ENCODE measurements around the gene EHMT1. TPM values are rescaled to one million over a fixed set of nuclear protein-coding genes. Genes with fewer than 3 reads are reported as not detected.

The EHMT1 gene
- polyA plus RNA-seq, 3 donors: 10.1 to 46.5 (median 15.0) TPM

GRCh38 chr9:137685035-137685740 lies 66.4 kb downstream of the EHMT1 start:
- Histone ChIP-seq H3K27me3 (ENCODE audit: control insufficient read depth in 2 of 2, insufficient read depth in 2 of 2, low read length in 2 of 2) (no peaks in the 10 kb centered on the region), H4K20me1 (ENCODE audit: insufficient read depth, low read length) (peaks cover 97% of the 10 kb centered on the region), H3K4me3 (replicated peaks in 1 of 3; ENCODE audit: low read depth in 2 of 3, low read length in 3 of 3) (no peak overlapping the region), H3K4me1 (ENCODE audit: control insufficient read depth in 1 of 2, insufficient read depth in 2 of 2, low read length in 2 of 2) (peaks cover 21 to 26% of the 10 kb centered on the region in 2 donors), H3K36me3 (replicated peaks in 1 of 2; ENCODE audit: control insufficient read depth in 1 of 2, insufficient read depth in 2 of 2, low read length in 2 of 2) (peaks cover 3 to 12% of the 10 kb centered on the region in 2 donors), H3K9me3 (replicated peaks in 1 of 2; ENCODE audit: control insufficient read depth in 1 of 2, insufficient read depth in 1 of 2, low read length in 2 of 2) (no peaks in the 10 kb centered on the region), H3K4me2 (replicated peaks; ENCODE audit: extremely low read depth, low read length, poor library complexity, severe bottlenecking) (no peak overlapping the region), H3K79me2 (ENCODE audit: insufficient read depth, low read length) (peaks cover 98% of the 10 kb centered on the region), H2AFZ (ENCODE audit: insufficient read depth, low read depth, low read length, poor library complexity, severe bottlenecking) (no peak overlapping the region), H3K9ac (ENCODE audit: insufficient read depth, low read length, poor library complexity, severe bottlenecking) (no peak overlapping the region), H3K27ac (ENCODE audit: low read depth in 1 of 2, low read length in 2 of 2) (peak overlapping the region in 1 of 2 donors; percentile 4)
- 100% methylated on average over 2 of the region's 5 CpGs for WGBS (ENCODE audit: insufficient coverage)
- peak overlapping the region in 3 of 7 donors; percentile 3 to 58 (median 7) for H3K27ac Mint-ChIP-seq
- no peak for TF ChIP-seq CTCF (IDR thresholded peaks at IDR 0.05)
- no peak overlapping the region for H3K4me3 Mint-ChIP-seq
- peaks cover 13 to 17% of the 10 kb centered on the region in 2 donors for H3K36me3 Mint-ChIP-seq
- intact Hi-C loops (cut with micrococcal nuclease): no loop called here
- H3K27me3 Mint-ChIP-seq (ENCODE audit: low read depth in 3 of 3): no peaks in the 10 kb centered on the region
- no peaks in the 10 kb centered on the region for H3K9me3 Mint-ChIP-seq
- DNase-seq: peak in 2 of 3 donors; percentile 11 to 21
- peaks cover 43% of the 10 kb centered on the region for H3K4me1 Mint-ChIP-seq

- H3K4me3 ChIP-seq (replicated peaks in 1 of 3; ENCODE audit: low read depth in 2 of 3, low read length in 3 of 3): no peak overlapping the region
- H3K79me2 ChIP-seq (ENCODE audit: insufficient read depth, low read length): peaks cover 98% of the 10 kb centered on the region
- Mint-ChIP-seq H3K4me1 (peaks cover 49% of the 10 kb centered on the region), H3K36me3 (peaks cover 11 to 13% of the 10 kb centered on the region in 2 donors), H3K9me3 (no peaks in the 10 kb centered on the region), H3K4me3 (no peak overlapping the region), H3K27me3 (ENCODE audit: low read depth in 3 of 3) (no peaks in the 10 kb centered on the region), H3K27ac (peak overlapping the region in 2 of 7 donors; percentile 15 to 75)
- peaks cover 28 to 33% of the 10 kb centered on the region in 2 donors for H3K4me1 ChIP-seq (ENCODE audit: control insufficient read depth in 1 of 2, insufficient read depth in 2 of 2, low read length in 2 of 2)
- DNase-seq: no peak
- WGBS (ENCODE audit: insufficient coverage): 100% methylated on average over 2 of the region's 5 CpGs
- H3K27ac ChIP-seq (ENCODE audit: low read depth in 1 of 2, low read length in 2 of 2): peak overlapping the region in 1 of 2 donors; percentile 4
- no peak overlapping the region for H3K4me2 ChIP-seq (replicated peaks; ENCODE audit: extremely low read depth, low read length, poor library complexity, severe bottlenecking)
- peaks cover 3 to 5% of the 10 kb centered on the region in 2 donors for H3K36me3 ChIP-seq (replicated peaks in 1 of 2; ENCODE audit: control insufficient read depth in 1 of 2, insufficient read depth in 2 of 2, low read length in 2 of 2)
- peaks cover 97% of the 10 kb centered on the region for H4K20me1 ChIP-seq (ENCODE audit: insufficient read depth, low read length)
- no peaks in the 10 kb centered on the region for H3K9me3 ChIP-seq (replicated peaks in 1 of 2; ENCODE audit: control insufficient read depth in 1 of 2, insufficient read depth in 1 of 2, low read length in 2 of 2)
- H2AFZ ChIP-seq (ENCODE audit: insufficient read depth, low read depth, low read length, poor library complexity, severe bottlenecking): no peak overlapping the region
- TF ChIP-seq CTCF (IDR thresholded peaks at IDR 0.05): no peak
- no peaks in the 10 kb centered on the region for H3K27me3 ChIP-seq (ENCODE audit: control insufficient read depth in 2 of 2, insufficient read depth in 2 of 2, low read length in 2 of 2)
- intact Hi-C loops (cut with micrococcal nuclease): no loop called here
- H3K9ac ChIP-seq (ENCODE audit: insufficient read depth, low read length, poor library complexity, severe bottlenecking): no peak overlapping the region
Observed at GRCh38 chr9:137685741-137686420, 67.1 kb downstream of the EHMT1 start.
